HG03558 (cell line): Measurements from ENCODE around the gene ALKBH2.

Experiments
- ATAC-seq: cut with Tn5 transposase; IDR thresholded peaks from one replicate; pipeline ENCODE4 v1.9.1; 2021; ENCODE audit warnings: moderate number of reproducible peaks; ENCODE audit not compliant: unreplicated experiment; ENCODE audit errors: extremely low read depth

The ALKBH2 gene

GRCh38 chr12:109093022-109093918 is at the start of gene ALKBH2:
TSS of gene ALKBH2 (minus strand) at chr12:109093472. CDS start at chr12:109092786, 686 bp downstream.
- peak; percentile 51 for ATAC-seq

GRCh38 chr12:109140560-109140959 is 47.3 kb upstream of the ALKBH2 start:
- ATAC-seq: no peak

- no peak for ATAC-seq
Observed at GRCh38 chr12:109139791-109140190, 46.5 kb upstream of the ALKBH2 start.

GRCh38 chr12:109139360-109139759 is 46.1 kb upstream of the ALKBH2 start:
- ATAC-seq: no peak

- ATAC-seq: no peak
Observed at GRCh38 chr12:109137055-109137454, 43.8 kb upstream of the ALKBH2 start.

GRCh38 chr12:109134186-109134917 is 41.1 kb upstream of the ALKBH2 start:
- ATAC-seq: no peak

GRCh38 chr12:109131154-109132050 is 38.1 kb upstream of the ALKBH2 start:
- ATAC-seq: no peak

- ATAC-seq: no peak
Observed at GRCh38 chr12:109130297-109131153, 37.3 kb upstream of the ALKBH2 start.

GRCh38 chr12:109127533-109128242 is 34.4 kb upstream of the ALKBH2 start:
- no peak for ATAC-seq

- ATAC-seq: no peak
Observed at GRCh38 chr12:109126784-109127183, 33.5 kb upstream of the ALKBH2 start.

GRCh38 chr12:109125791-109126190 is 32.5 kb upstream of the ALKBH2 start:
- ATAC-seq: no peak

- no peak for ATAC-seq
Observed at GRCh38 chr12:109124878-109125648, 31.8 kb upstream of the ALKBH2 start.

- no peak for ATAC-seq
Observed at GRCh38 chr12:109121346-109121880, 28.1 kb upstream of the ALKBH2 start.

GRCh38 chr12:109120557-109120956 is 27.3 kb upstream of the ALKBH2 start:
- no peak for ATAC-seq

GRCh38 chr12:109120095-109120494 is 26.8 kb upstream of the ALKBH2 start:
- ATAC-seq: no peak

- no peak for ATAC-seq
Observed at GRCh38 chr12:109116611-109116949, 23.3 kb upstream of the ALKBH2 start.

- ATAC-seq: no peak
Observed at GRCh38 chr12:109115758-109116610, 22.7 kb upstream of the ALKBH2 start, which contains the start of gene ACACB. TSS of gene ACACB (plus strand) at chr12:109116587. CDS start at chr12:109139406, 22,819 bp downstream.
